ENCODE measurements around the gene NPY1R.

Gene NPY1R

DNA sequence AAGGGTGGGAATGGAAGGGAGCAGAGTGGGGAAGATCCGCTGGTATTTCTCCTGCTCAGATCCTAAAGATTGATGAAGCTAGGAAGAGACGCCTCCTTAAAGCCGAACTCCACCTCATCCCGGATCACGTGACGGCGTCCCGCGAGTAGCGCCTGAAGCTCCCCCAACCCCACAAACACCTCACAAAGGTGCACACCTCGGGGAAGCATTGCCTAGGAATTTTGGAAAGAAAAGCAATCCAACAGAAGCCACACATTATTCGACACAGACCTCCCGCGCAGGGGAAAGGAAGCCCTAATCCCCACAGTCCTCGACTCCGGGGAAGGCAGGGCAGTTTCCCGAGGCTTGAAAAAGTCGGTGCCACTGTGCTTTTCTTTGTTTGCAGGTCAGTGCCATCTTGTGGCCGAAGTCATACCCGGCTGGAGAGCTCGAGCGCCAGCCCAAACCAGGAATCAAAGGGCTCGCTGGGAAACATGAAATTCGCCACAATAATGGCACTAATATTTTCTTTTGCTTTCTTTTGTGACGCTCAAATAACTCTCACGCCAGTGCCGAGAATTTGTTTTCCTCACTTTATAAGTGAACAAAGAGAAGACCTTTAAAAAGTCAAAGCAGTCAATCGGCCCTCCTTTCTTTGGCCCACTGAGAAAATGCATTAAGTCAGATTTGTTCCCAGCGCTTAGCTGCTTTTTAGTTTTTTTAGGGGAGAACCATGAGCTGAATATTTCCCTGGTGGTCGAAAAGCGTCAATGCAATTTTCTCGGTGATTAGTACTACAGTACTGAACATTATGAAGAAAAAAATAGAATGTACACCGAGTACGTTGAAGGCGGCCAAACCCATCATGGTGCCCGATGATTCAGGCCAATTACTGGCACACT is at the start of gene NPY1R:
TSS of gene NPY1R (minus strand) at position 71 of the 881 bp plus-strand sequence. CDS start 6,042 bp downstream, outside the sequence.
- peak in 1 of 2 donors; percentile 26 for DNase-seq

DNA sequence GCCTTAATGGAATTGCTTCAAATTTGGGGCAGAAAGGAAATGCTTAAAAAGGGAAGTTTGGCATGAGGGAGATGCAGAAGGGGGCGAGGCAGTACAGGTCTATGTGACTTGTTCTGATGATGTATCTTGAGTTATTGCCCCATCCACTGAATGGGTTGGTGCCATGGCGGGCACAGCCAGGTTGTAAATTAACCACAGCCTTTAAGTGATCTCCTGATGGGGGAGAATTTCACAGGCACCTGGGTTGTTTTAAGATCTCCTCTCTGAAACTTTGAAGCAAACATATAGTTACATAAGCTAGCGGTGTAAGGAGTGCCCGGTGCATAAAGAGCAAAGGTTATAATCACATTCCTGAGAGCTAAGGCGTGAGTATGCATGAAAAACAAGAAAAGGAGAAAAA is 48.3 kb upstream of the NPY1R start:
- no peak for DNase-seq

DNA sequence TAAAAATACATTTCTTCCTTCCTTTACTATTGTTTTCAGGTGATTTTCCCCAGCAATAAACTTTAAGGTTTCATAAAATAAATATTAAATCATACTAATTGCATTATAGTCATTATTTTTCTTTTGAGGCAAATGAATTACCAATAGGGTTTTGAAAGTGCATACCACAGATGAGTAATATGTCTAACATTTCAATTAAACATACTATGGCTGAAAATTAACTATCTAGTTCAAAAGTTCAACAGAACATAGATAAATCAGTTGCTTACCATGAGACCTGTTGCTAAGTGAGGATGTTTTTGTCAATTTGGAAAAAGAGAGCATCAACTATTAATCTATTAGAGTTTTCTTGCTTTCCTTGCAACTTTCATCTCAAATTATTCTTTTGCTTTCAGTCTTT is 46.3 kb upstream of the NPY1R start:
- DNase-seq: no peak

DNA sequence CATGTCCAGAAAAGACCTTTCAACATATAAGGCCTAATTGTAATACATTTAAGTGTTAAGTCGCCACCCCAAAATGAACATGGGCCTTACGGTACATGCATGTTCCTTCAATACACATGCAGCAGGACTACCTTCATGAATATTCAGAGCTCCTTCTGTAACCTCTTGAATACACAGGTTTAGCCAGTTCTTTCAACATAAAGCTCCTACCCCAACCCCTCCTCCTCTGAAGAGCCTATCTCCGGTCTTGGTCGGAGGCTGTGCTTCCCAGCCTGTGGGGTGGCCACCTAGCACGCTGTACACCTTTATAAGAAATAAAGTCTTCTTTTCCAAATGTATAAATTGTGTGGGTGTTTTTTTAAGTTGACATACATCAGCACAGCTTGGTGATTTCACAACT is 39.6 kb upstream of the NPY1R start:
- DNase-seq: no peak

DNA sequence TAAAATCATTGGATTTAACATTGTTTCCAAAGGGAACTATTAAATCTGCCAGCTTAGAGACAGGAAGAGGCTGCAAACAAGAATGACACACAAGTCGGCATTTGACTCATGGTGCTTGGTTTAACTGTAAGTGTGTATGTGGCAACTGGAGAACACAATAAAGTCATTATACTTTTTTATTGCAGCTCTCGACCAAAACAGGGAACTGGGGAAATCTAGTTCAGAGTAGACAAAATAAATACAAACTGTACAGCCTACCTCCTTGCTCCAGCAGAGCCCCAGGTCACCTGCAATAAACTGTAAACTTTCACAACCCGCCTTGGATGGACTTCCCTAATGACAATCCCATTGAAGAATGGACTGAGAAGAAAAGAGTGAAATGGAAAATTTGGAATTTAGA is 35.3 kb upstream of the NPY1R start:
- no peak for DNase-seq

DNA sequence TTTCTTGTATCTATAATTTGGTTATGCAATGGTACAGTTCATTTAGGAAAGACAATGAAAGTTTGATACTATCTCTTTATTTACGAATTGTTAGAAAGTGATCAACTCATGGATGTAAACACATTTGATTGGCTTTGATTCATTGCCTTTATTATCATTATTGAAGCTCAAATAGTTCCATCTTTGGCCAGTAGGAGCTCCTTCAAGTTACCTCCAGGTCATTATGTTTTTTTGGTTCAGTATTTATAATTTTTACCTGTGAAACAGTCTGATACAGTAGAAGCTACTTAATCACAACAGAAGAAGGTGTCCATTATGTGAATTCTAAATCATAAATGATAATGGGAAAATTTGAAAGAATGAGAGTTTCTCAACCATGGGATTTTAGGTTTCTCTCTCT is 23.7 kb upstream of the NPY1R start:
- DNase-seq: no peak

DNA sequence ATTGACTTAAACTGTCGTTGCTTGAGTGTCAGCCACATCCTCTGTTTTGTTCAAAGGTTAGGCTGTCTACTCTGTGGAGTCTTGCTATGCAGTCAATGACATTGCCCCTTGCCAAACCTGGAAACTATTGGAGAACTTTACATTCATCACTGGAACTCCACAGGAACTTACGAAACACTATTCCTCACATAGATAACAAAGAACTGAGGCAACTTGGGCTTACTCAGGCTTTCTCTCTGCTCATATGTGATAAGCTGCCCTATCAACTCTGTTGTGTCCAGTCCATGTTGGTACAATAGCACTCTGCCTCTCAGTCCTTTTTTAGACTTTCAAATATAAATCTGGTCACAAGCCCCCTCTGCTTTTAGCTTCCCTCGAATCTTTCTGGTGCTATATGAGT is 20.7 kb upstream of the NPY1R start:
- DNase-seq: no peak

DNA sequence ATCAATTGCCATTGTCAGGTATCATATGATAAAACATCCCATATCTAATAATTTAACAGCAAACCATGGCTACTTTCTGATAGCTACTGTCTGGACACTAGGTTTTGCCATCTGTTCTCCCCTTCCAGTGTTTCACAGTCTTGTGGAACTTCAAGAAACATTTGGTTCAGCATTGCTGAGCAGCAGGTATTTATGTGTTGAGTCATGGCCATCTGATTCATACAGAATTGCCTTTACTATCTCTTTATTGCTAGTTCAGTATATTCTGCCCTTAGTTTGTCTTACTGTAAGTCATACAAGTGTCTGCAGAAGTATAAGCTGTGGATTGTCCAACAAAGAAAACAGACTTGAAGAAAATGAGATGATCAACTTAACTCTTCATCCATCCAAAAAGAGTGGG is 18.3 kb upstream of the NPY1R start:
- no peak for DNase-seq

DNA sequence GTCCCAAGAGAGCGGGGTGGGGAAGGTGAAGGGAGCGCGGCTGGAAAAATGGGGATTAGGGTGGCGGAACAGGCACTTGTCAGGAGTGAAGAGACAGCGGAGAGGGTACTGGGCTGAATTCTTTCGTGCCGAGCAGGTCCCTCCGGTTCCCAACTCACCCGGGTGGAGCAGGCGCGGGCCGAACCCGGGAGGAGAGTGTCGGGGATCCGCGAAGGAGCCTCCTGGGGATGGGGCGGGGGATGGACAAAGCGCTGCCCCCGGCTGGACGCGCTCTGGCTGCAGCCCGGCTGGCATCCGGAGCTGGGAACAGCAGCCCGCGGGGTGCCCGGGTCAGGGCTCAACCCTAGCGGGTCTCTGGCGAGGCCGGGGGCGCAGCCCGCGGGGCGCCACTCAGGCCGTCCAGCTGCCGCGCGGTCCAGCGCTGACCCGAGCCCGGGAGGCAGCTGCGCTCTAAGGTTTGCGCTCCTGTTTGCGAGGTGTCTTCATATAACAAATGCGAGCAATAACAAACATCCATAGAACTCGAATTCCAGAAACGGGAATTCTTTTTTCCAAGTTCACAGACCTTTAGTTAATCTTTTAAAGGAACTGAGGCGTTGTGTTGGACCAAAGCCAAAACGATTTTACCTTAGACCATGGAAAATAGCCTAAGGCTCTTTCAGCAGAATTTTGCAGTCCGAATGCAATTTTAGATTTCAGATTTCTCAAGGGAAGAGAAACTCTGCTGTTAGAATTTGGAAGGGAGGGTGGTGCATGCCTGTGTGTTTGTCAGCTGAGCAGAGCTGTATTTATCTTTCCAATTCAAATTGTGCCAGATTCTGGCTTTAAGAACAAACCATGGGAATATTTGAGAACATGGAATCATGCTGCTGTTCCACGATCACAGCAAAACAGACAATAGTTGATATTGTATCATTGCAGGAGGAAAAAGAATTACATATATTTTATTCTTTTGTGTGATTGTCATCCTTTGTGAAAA is 12.0 kb upstream of the NPY1R start:
- DNase-seq: no peak

DNA sequence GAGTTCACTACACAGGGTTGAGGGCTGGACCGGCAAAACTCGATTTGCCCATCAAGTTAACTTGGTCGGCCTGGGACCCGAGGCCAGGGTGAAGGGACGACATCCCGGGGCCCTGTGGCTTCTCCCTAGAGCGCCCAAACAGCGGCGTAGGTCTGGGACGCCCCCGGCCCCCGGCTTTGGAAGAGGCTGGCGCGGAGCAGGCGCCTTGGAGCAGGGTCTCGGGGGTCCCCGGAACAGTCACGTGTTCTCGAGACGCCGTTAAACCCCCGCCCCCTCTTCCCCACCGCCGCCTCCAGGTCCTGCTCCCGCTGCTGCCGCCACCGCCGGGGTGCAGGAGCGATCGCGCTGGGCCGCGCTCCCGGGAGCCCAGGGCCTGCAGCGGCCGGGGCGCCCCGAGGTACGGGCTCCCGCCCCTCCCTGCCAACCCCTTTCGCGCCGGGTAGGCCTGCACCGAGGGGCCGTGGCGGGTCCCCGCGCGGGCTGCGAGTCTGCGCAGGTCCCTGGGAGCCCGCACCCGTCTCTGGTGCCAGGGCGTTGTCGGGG is 11.3 kb upstream of the NPY1R start, which contains the start of gene NPY5R:
TSS of gene NPY5R (plus strand) at position 289 of the 543 bp plus-strand sequence. CDS start 6,382 bp downstream, outside the sequence.
- DNase-seq: no peak

DNA sequence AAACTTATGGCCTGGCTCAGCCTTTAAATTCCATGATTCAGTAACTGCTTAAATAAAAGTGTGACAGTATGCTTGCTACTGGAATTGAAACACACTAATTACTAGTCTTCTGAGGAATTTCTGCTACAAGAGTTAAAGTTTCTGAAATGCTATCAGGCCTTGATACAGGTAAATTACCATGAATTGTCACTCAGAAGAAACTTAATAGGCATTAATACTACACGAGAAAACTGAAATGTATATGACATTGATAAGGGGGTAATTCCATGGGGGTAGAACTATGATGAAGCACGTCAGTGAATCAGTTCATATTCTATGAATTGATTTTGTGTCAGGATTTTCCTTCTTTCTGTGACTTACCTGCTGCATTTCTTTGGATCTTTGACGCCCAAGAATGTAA is 3.0 kb upstream of the NPY1R start:
- DNase-seq: no peak

DNA sequence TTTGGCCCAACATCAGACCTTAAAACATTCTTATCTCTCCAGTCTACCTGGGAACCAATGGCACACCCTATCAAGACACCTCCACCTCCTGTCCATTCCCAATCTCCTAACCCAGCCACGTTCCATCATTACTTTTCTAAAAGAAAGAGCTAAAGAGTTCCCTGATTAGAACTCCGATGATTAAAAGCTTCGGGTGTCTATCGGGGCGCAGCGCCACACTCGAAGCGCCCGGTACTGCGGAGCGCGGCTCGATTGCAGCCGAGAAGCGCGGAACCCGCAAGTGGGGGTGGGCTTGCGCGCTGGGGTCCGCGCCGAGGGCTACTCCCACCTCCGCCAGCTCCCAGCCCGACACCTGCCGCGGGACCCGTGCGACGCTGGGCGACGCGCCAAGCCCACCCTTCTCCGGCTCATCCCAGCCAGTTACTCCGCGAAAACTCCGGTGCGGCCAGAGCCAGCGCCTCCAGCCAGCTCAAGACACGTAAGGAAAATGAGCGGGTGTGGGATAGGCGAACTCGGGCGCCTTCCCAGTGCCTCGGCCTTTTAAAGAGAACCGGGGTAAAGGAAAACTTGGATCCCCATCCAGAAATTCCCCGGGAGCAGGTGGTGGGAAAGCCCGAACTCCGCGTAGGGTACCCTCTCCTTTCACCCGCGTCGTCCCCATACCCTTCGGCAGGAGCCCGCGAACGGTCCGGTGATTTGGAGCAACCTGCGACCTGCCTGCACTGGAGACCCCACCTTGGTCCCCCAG is 593 bp downstream of the NPY1R start:
- DNase-seq: no peak

DNA sequence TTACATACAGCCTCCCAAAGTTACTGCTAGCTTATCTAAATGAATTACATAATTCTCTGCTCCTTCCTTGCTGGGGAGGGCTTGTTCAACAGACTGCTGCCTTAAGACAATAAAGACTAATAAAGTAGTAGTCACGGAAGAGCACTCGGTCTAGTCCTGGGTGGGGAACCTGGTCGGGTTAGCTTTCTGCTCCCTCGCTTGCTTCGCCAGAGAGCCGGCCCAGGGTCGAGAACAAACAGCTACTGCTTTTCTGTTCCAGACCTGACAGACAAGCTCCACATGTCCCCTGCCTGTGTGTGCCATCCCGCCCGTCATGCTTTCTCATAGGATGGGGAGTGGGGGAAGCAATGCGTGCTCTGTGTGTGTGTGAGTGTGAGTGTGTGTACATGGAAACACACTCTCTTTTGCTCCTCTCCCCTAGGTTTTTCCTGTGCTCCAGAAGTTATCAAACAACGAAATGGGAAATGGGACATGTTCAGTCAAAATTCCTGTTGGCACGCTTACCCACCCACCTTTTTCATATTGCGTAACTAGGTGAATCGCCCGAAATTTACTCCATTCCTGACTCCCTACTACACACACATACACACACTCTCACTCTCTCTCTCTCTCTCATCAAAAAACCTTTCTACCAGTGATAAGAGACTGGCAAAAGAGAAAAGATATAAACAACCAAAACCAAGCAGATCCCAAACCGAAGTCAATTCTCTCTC is 1.3 kb downstream of the NPY1R start:
- no peak for DNase-seq

DNA sequence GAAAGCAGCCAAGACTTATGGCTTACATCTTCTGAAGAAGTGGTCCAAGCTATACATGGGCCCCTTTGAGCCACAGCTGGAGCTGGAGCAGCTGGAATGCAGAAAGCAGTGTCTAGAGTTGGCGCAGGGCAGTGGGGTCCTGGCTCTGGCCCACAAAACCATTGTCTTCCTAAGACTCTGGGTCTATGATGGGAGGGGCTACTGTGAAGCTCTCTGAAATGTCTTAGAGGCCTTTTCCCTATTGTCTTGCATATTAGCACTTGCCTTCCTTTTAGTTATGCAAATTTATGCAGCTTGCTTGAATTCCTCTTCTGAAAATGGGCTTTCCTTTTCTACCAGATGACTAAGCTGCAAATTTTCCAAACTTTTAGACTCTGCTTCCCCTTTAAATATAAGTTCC is 15.3 kb downstream of the NPY1R start:
- no peak for DNase-seq

DNA sequence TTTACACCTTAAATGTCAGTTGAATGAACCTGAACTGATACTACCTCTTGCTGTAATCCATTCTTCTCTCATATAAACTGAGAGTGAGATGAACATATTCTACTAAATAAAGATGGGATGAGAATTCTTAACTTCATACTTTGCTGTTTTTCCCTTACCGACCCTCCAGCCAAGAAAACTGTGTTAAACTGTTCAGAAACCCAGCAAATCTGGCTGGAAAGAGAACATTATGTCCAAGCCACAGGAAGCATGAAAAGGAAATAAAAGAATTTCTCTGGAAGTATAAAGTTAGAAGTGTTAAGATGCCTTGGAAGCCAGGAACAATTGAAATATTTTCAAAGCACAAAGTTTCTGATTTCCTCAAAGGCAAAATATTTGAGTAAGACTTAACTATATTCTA is 22.9 kb downstream of the NPY1R start:
- no peak for DNase-seq

DNA sequence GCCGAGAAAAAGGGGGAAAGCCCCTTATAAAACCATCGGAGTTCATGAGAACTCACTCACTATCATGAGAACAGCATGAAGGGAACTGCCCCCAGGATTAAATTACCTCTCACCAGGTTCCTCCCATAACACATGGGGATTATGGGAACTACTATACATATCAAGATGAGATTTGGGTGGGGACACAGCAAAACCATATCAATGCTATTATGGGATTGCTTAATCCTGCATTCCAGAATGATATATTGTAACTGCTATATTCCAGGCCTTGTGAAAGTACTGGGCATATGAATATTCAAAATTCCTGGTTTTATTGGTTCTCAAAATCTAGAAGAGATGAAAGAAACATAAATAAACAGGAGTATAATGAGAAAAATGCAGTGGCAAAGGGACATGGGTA is 29.3 kb downstream of the NPY1R start:
- DNase-seq: no peak

DNA sequence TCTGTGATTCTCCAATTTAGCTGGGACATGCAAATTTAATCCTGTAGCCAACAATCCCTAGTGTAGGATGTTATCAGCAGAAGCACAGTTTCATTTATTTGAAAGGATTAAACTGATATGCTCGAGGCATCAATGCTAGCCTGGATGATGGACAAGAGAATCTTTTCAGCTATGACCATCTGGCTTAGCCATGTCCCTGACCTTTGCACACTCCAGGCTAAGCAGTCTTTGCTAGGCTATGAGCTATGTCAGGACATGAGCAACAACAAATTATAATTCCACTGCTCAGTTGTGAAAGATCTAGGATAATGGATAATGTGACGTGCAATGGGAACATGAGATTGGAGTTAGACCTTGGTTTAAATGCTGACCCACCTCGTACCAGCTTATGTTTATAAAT is 32.0 kb downstream of the NPY1R start:
- DNase-seq: no peak

DNA sequence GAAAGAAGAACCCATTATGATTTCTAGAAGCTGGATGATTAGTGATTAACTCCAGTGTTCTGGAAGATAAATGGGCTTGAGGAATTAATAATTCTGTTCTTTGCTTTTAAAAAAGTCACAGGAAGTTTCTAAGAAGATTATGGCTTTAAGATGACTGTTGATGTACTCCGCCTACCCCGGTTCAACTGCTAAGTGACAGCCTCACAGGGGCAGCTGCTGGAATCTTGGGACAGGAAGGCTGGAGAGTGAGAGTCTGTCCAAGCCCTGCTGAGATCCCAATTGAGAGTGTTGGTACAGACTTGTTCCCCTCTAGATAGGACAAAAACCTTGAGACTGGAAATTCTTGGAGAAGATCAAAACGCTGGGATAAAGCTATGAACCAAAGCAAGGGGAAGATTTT is 37.3 kb downstream of the NPY1R start:
- no peak for DNase-seq

DNA sequence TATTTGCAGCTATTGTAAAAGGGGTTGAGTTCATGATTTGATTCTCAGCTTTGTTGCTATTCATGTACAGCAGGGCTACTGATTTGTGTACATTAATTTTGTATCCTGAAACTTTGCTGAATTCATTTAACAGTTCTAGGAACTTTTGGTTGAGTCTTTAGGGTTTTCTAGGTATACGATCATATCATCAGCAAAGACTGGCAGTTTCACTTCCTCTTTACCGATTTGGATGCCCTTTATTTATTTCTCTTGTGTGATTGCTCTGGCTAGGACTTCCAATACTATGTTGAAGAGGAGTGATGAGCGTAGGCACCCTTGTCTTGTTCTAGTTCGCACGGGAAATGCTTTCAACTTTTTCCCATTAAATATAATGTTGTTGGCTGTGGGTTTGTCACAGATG is 48.1 kb downstream of the NPY1R start:
- DNase-seq: no peak

DNA sequence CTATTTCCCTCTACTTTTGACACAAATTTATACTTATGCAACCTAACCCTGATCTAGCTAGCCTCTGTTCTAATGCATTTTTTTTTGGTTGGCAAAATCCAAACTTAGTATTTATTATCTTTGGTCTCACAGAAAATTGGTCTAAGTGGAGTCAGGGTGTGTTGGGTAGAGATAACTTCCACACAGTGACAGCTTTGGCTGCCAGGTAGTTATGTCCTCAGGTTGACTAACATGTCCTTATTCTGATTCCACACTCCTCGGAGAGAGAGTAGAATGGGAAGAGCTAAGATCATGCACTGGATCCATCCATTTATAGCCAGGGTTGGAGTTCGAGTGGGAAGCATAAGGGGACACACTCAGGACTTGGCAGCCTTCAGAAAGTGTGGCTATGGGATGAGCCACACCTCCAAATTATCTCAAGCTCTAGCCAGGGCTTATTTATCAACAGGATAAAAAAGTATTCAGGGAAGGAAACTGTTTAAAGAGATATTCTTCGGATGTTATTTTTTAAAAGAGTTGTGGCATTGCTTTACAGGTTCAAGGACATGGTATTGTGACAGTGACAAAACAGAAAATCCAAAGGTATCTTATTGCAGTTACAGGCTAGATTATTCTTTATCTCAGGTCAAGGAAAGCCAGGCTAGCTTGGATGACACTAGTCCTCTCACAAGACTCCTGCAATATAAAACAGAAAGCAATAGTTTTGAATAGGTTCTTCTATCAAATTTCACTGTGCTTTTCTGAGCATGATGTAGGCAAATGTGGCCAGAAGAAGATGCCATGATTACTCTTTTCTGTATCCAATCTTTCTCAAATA is 51.5 kb downstream of the NPY1R start:
- DNase-seq: no peak

DNA sequence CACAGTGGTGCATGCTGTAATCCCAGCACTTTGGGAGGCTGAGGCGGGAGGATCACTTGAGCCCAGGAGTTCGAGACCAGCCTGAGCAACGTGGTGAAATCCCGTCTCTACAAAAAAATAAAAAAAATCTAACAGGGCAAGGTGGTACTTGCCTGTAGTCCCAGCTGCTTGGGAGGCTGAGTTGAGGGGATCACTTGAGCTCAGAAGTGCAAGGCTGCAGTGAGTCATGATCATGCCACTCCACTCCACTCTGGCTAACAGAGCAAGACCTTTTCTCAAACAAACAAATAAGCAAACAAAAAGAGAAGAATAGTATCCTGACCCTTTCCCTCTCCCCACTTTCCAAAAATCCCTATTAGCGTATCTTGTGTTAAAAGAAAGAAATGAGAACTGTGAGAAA is 52.7 kb downstream of the NPY1R start:
- no peak for DNase-seq
